ENCODE results near the gene UBXN4. TPM values are rescaled to one million over a fixed set of nuclear protein-coding genes. Genes with fewer than 3 reads are reported as not detected.

UBXN4 gene
- total and polyA plus RNA-seq, 12 donors, result 29.3 to 77.8 (median 63.1) TPM

GRCh38 chr2:135744760-135745314 lies 3.2 kb downstream of the UBXN4 start:
- ATAC-seq (no peak), DNase-seq (no peak)
- peak in 2 of 9 donors; percentile 14 to 18 for TF ChIP-seq CTCF (IDR thresholded peaks at IDR 0.05)
- Histone ChIP-seq H3K4me3 (no peak overlapping the region), H3K36me3 (peaks cover 0 to 43% (median 15%) of the 10 kb centered on the region in 9 donors), H3K27me3 (no peaks in the 10 kb centered on the region), H3K27ac (no peak overlapping the region), H3K4me1 (peaks cover 3 to 41% (median 32%) of the 10 kb centered on the region in 9 donors), H3K9me3 (no peaks in the 10 kb centered on the region)
- intact Hi-C loops (cut with DNase I), result no loop called here
- WGBS, 2 donors, result 75 to 81% methylated on average over 5 of the region's 5 CpGs

GRCh38 chr2:135745545-135745944 lies 3.9 kb downstream of the UBXN4 start:
- DNase-seq (no peak), ATAC-seq (no peak)
- Histone ChIP-seq H3K9me3 (no peaks in the 10 kb centered on the region), H3K27me3 (no peaks in the 10 kb centered on the region), H3K36me3 (peaks cover 0 to 50% (median 21%) of the 10 kb centered on the region in 9 donors), H3K4me1 (peaks cover 3 to 41% (median 32%) of the 10 kb centered on the region in 9 donors), H3K4me3 (no peak overlapping the region), H3K27ac (no peak overlapping the region)
- intact Hi-C loops (cut with DNase I), result no loop called here
- TF ChIP-seq CTCF (IDR thresholded peaks at IDR 0.05), result no peak
- 80 to 88% methylated on average over 3 to 4 of the region's 4 CpGs for WGBS, 2 donors

GRCh38 chr2:135755573-135755972 lies 13.9 kb downstream of the UBXN4 start:
- 98% methylated on average over 2 of the region's 2 CpGs for WGBS, 2 donors
- DNase-seq, result no peak

GRCh38 chr2:135756692-135757091 lies 15.0 kb downstream of the UBXN4 start:
- TF ChIP-seq CTCF (IDR thresholded peaks at IDR 0.05), result no peak
- intact Hi-C loops (cut with DNase I), result no loop called here
- Histone ChIP-seq H3K4me3 (no peak overlapping the region), H3K4me1 (no peaks in the 10 kb centered on the region), H3K9me3 (peaks cover 0 to 23% (median 18%) of the 10 kb centered on the region in 11 donors), H3K27me3 (no peaks in the 10 kb centered on the region), H3K27ac (no peak overlapping the region), H3K36me3 (peaks cover 0 to 100% (median 70%) of the 10 kb centered on the region in 9 donors)
- DNase-seq (no peak), ATAC-seq (no peak)
- WGBS, 2 donors, result 100% methylated on average over 1 of the region's 1 CpG

More at GRCh38 chr2:135755573-135755972, 13.9 kb downstream of the UBXN4 start:
- ATAC-seq, result no peak
- Histone ChIP-seq H3K27me3 (no peaks in the 10 kb centered on the region), H3K9me3 (peaks cover 0 to 23% (median 18%) of the 10 kb centered on the region in 11 donors), H3K36me3 (peaks cover 0 to 100% (median 59%) of the 10 kb centered on the region in 9 donors), H3K4me1 (no peaks in the 10 kb centered on the region), H3K27ac (no peak overlapping the region), H3K4me3 (no peak overlapping the region)
- intact Hi-C loops (cut with DNase I), result no loop called here
- TF ChIP-seq CTCF (IDR thresholded peaks at IDR 0.05), result no peak
